ENCODE data around the gene INO80C.
A peak's percentile ranks its signal among the peaks of the same experiment; 100 is the strongest.

The INO80C gene

DNA sequence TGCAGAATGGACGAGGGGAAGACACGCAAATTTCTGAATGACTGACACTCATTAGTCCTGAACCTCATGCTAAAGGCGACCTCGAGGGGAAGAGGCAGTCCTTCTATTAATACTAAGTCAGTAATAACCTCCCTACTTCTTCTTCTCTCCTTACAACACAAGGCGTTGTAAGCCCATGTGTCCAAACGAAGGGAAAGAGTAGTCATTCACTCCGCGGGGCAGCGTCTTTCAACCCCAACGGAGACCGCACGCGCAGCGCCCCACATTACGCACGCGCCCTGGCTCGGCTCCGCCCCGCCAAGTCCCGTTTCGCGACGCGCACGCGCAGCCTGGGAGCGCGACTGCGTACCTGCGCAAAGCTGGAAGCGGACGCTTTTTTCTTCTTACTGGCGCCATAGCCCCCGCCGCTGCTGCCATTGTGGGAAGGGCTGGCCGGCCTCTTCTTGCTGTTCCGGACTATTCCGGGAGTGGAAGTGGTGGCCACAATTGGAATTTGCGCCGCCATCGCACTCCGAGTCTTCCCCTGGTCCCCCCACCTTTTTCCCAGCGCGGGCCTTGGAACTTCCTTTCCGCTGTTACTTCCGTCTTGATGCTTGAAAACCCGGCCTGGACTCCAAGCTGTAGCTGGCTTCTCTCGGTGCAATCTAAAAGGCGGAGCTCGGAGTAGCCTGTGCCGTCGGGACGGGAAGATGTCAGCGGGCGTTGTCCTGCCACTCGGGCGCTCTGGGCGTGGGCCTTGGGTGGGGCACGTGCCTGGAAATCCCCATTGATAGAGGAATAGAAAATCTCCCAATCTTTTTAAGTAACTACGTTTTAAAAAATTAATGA is at the start of gene INO80C:
TSS of gene INO80C (minus strand) at position 591 of the 828 bp plus-strand sequence. CDS start at position 505, 86 bp downstream.
- DNase-seq = peak; percentile 83 to 87 (median 84)

- no peak for DNase-seq
Measured at GRCh38 chr18:35547008-35547605, 49.3 kb upstream of the INO80C start.

DNA sequence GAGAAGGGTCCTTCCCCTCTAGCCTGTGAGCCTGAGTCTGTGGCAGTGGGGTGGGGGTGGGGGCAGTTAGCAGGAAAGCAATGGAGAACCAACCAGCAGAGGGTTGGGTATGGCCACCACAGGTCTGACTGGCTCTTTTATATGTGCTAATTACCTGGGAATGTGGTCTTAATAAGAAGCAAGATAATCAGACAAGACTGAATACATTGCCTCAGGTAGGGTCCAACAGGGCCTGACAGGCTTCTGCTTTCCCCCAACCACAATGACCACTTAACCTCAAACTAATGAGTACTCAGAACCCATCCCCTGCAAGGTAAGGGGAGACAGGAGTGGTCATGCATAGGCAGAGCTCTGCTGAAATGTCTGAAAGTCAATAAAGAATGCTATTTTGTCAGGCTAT is 44.6 kb upstream of the INO80C start:
- no peak for DNase-seq

DNA sequence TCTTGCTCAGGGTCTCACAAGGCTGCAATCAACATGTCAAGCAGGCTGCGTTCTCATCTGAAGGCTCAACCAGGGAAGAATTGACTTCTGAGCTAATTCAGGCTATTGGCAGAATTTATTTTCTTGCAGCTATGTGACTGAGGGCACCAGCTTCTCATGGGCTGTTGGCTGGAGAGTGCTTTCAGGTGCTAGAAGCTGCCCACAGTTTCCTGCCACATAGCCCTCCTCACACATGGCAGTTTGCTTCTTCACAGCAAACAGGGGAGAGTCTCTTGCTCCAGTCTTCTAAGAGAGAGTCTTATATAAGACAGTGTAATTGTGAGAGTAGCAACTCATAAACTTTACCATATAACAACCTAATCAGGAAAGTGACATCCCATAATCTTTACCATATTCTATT is 37.5 kb upstream of the INO80C start:
- DNase-seq = no peak

- DNase-seq = no peak
Measured at GRCh38 chr18:35533916-35534405, 36.2 kb upstream of the INO80C start.

GRCh38 chr18:35528749-35529274 is 31.1 kb upstream of the INO80C start:
- DNase-seq = no peak

DNA sequence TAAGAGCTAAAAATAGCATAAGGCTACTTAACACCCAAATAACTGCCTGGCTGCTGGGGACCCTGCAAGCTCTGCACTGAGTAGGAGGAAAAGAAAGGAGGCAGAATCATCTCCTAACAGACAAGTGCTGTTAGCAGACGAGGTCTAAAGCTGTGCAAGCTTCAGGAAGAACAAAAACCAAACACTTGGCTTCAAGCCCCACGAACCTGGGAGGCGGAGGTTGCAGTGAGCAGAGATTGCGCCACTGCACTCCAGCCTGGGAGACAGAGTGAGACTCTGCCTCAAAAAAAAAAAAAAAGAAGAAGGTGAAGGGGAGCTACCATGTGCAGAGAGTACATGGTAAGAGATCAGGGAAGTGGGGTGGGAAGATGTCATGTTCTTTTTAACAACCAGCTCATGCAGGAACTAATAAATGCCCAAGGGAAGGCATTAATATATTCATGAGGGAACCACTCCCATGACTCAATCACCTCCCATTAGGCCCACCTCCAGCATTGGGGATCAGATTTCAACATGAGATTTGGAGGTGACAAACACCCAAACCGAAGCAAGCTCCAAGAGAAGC is 28.8 kb upstream of the INO80C start:
- DNase-seq = no peak

DNA sequence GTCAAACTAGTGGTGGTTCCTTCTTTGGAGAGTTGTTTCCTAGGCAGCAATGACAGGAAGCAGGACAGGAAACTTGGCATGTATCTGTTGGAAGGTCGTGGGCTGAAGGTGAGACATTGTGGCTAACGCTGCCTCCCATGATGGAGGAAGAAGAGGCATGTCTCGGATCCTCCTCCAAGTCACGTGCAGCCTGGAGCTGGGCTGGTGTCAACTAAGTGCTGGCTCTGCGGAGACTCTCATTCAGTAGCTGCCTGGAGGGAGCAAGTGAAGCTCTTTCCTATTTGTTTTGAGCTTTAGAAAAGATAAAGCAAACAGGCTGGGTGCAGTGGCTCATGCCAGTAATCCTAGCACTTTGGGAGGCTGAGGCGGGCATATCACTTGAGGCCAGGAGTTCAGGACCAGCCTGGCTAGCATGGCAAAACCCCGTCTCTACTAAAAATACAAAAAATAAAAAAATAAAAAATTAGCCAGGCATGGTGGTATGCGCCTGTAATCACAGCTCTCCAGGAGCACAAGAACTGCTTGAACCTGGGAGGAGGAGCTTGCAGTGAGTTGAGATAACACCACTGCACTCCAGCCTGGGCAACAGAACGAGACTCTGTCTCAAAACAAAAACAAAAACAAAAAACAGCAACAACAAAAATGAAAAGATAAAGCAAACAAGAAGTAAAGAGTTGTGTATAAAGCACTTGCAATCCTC is 28.2 kb upstream of the INO80C start:
- DNase-seq = no peak

GRCh38 chr18:35524226-35524625 is 26.5 kb upstream of the INO80C start:
- DNase-seq = no peak

GRCh38 chr18:35522130-35522959 is 24.6 kb upstream of the INO80C start:
- no peak for DNase-seq

- DNase-seq = no peak
Measured at GRCh38 chr18:35521133-35521532, 23.4 kb upstream of the INO80C start.

- no peak for DNase-seq
Measured at GRCh38 chr18:35519148-35519899, 21.6 kb upstream of the INO80C start.

- no peak for DNase-seq
Measured at GRCh38 chr18:35517715-35518114, 20.0 kb upstream of the INO80C start.

GRCh38 chr18:35516789-35517188 is 19.0 kb upstream of the INO80C start:
- DNase-seq = no peak

DNA sequence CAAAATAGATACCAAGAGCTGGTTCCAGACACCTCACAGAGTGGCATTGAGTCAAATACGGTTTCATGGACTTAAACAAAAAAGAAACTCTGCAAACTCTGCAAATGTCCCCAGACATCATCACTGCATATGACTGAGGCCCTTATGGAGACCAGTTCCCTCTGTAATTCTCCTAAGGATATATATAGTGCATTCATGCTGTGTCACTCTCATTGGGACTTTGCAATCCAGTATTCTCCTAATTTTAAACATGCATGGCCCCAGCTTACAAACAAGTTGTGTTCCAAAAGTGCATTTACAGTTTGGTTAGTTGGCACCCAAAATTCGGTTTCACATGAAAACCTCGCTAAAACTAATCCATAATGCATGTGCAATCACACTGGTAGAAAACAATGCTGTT is 18.6 kb upstream of the INO80C start:
- no peak for DNase-seq

GRCh38 chr18:35515460-35516130 is 17.8 kb upstream of the INO80C start:
- DNase-seq = no peak

- no peak for DNase-seq
Measured at GRCh38 chr18:35514752-35515459, 17.1 kb upstream of the INO80C start.

GRCh38 chr18:35514283-35514682 is 16.5 kb upstream of the INO80C start:
- DNase-seq = no peak

DNA sequence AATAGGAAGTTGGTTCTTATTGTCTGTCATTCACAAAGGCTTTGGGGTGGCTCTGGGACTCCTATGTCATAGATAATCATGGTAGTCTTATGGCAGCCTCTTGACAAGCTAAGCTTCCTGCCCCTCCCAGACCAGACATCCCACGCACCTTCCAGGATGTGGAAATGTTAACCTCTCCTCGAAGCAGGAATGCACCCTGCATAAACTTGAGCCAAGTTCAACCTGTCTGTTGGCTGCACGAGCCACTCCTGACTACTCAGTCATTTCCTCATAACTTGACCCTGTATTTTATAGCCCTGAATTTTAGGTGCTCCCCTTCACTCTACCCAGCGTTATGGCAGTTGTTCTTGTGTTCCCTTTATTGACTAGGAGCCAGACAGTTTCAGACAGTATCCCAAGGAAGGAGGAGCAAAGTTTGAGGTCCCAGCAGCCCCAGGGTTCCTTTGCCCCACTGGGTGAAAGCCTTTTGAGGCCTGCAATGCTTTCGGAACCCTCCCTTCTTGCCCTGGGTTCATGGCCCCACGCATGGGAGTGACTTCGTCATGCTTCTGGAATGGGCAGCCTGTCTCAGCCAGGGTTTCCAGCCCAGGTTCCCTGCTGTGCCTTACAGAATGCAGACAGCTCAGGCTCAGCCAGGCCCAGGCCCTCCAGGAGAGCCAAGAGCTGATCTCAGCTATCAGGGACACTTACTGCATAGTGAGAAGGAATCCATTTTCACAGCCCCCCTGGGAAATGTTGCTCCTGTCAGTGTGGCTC is 15.6 kb upstream of the INO80C start:
- no peak for DNase-seq
